ENCODE data around the gene FCHSD2. TPM values are rescaled to one million over a fixed set of nuclear protein-coding genes. Genes with fewer than 3 reads are reported as not detected.

The FCHSD2 gene
- total and polyA plus RNA-seq, 9 of the 15 experiments (the other 6 are each of a cell fraction or from before 2014, with no cell fraction given): 1.8 to 14.7 (median 6.4) TPM

DNA sequence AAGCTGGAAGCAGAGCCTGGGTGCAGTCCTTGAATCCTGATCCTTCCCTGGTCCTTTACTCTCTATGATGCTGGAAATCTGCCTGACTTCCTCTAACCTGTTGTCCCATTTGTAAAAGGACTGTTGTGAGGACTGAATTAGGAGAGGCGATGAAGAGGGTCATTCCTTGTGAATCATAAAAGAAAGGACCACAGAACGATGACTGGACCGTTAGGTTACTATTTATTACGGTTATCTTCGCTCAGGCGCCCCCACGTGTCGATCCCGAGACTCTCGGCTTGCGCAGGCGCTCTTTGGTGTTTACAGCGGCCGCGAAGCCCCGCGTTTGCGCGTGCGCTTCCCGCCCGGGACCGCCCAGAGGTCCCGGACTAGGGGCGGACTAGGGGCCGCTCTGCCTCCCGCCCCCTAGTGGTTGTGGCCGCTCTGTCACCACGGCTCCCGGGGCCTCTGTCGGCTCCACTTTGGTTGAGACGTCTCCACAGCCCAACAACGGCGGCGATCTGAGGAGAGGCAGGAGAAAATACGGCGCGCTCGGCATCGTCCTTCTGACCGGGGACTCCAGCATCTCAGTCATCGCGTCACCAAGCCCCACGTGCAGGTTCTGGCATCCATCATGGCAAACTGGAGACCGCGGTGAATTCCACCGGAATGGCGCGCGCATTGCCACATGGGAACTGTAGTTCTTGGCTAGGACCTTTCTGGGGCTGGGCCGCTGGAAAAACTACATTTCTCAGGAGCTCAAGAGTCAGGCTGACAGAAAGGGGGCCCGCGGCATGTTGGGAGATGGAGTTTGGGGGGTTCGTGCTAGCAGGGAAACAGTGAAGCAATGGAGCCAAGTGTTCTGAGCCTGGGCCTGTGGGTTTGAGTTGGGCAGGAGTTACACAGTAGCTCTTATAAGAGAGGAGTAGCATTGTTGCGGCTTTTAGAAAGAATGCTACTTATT lies 348.4 kb downstream of the FCHSD2 start, which contains the start of gene STARD10 (continued):
- TF ChIP-seq, protein P1, sequence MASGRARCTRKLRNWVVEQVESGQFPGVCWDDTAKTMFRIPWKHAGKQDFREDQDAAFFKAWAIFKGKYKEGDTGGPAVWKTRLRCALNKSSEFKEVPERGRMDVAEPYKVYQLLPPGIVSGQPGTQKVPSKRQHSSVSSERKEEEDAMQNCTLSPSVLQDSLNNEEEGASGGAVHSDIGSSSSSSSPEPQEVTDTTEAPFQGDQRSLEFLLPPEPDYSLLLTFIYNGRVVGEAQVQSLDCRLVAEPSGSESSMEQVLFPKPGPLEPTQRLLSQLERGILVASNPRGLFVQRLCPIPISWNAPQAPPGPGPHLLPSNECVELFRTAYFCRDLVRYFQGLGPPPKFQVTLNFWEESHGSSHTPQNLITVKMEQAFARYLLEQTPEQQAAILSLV (tag; IDR thresholded peaks at IDR 0.05): no peak
- peak; percentile 38 for TF ChIP-seq HMGN3 (IDR thresholded peaks at IDR 0.05; ENCODE audit: borderline replicate concordance, extremely low read depth, insufficient read length, low read depth, low read length)
- TF ChIP-seq JUND (IDR thresholded peaks at IDR 0.05; ENCODE audit: borderline replicate concordance, low read depth, low read length): peak; percentile 65
- peak; percentile 50; the same call in 1 of the 3 replicates for TF ChIP-seq JUND (tag; IDR thresholded peaks at IDR 0.05; ENCODE audit: borderline replicate concordance, low read depth, low read length)
- no peak for TF ChIP-seq ZNF507 (tag; conservative IDR thresholded peaks at IDR 0.05)
- TF ChIP-seq, protein P2, sequence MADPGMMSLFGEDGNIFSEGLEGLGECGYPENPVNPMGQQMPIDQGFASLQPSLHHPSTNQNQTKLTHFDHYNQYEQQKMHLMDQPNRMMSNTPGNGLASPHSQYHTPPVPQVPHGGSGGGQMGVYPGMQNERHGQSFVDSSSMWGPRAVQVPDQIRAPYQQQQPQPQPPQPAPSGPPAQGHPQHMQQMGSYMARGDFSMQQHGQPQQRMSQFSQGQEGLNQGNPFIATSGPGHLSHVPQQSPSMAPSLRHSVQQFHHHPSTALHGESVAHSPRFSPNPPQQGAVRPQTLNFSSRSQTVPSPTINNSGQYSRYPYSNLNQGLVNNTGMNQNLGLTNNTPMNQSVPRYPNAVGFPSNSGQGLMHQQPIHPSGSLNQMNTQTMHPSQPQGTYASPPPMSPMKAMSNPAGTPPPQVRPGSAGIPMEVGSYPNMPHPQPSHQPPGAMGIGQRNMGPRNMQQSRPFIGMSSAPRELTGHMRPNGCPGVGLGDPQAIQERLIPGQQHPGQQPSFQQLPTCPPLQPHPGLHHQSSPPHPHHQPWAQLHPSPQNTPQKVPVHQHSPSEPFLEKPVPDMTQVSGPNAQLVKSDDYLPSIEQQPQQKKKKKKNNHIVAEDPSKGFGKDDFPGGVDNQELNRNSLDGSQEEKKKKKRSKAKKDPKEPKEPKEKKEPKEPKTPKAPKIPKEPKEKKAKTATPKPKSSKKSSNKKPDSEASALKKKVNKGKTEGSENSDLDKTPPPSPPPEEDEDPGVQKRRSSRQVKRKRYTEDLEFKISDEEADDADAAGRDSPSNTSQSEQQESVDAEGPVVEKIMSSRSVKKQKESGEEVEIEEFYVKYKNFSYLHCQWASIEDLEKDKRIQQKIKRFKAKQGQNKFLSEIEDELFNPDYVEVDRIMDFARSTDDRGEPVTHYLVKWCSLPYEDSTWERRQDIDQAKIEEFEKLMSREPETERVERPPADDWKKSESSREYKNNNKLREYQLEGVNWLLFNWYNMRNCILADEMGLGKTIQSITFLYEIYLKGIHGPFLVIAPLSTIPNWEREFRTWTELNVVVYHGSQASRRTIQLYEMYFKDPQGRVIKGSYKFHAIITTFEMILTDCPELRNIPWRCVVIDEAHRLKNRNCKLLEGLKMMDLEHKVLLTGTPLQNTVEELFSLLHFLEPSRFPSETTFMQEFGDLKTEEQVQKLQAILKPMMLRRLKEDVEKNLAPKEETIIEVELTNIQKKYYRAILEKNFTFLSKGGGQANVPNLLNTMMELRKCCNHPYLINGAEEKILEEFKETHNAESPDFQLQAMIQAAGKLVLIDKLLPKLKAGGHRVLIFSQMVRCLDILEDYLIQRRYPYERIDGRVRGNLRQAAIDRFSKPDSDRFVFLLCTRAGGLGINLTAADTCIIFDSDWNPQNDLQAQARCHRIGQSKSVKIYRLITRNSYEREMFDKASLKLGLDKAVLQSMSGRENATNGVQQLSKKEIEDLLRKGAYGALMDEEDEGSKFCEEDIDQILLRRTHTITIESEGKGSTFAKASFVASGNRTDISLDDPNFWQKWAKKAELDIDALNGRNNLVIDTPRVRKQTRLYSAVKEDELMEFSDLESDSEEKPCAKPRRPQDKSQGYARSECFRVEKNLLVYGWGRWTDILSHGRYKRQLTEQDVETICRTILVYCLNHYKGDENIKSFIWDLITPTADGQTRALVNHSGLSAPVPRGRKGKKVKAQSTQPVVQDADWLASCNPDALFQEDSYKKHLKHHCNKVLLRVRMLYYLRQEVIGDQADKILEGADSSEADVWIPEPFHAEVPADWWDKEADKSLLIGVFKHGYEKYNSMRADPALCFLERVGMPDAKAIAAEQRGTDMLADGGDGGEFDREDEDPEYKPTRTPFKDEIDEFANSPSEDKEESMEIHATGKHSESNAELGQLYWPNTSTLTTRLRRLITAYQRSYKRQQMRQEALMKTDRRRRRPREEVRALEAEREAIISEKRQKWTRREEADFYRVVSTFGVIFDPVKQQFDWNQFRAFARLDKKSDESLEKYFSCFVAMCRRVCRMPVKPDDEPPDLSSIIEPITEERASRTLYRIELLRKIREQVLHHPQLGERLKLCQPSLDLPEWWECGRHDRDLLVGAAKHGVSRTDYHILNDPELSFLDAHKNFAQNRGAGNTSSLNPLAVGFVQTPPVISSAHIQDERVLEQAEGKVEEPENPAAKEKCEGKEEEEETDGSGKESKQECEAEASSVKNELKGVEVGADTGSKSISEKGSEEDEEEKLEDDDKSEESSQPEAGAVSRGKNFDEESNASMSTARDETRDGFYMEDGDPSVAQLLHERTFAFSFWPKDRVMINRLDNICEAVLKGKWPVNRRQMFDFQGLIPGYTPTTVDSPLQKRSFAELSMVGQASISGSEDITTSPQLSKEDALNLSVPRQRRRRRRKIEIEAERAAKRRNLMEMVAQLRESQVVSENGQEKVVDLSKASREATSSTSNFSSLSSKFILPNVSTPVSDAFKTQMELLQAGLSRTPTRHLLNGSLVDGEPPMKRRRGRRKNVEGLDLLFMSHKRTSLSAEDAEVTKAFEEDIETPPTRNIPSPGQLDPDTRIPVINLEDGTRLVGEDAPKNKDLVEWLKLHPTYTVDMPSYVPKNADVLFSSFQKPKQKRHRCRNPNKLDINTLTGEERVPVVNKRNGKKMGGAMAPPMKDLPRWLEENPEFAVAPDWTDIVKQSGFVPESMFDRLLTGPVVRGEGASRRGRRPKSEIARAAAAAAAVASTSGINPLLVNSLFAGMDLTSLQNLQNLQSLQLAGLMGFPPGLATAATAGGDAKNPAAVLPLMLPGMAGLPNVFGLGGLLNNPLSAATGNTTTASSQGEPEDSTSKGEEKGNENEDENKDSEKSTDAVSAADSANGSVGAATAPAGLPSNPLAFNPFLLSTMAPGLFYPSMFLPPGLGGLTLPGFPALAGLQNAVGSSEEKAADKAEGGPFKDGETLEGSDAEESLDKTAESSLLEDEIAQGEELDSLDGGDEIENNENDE (IDR thresholded peaks at IDR 0.05; ENCODE audit: low read depth, low read length): no peak
- no peak for TF ChIP-seq THRAP3 (IDR thresholded peaks at IDR 0.05; ENCODE audit: borderline replicate concordance)
- TF ChIP-seq, protein P3, sequence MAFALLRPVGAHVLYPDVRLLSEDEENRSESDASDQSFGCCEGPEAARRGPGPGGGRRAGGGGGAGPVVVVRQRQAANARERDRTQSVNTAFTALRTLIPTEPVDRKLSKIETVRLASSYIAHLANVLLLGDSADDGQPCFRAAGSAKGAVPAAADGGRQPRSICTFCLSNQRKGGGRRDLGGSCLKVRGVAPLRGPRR (CRISPR knock-in tag; IDR thresholded peaks at IDR 0.05): no peak
- no peak for TF ChIP-seq ZFPM2 (CRISPR knock-in tag; IDR thresholded peaks at IDR 0.05)
- TF ChIP-seq FOXA3 (CRISPR knock-in tag; conservative IDR thresholded peaks at IDR 0.05 in 1 of 2, IDR thresholded peaks at IDR 0.05 in 1 of 2): peak in 1 of 2 experiments; percentile 84; a peak in 3 of 4 replicates

Measured in K562 (cell line).